Measurements from ENCODE around the gene ACAA2.
A peak's percentile ranks its signal among the peaks of the same experiment; 100 is the strongest.

ACAA2 gene

DNA sequence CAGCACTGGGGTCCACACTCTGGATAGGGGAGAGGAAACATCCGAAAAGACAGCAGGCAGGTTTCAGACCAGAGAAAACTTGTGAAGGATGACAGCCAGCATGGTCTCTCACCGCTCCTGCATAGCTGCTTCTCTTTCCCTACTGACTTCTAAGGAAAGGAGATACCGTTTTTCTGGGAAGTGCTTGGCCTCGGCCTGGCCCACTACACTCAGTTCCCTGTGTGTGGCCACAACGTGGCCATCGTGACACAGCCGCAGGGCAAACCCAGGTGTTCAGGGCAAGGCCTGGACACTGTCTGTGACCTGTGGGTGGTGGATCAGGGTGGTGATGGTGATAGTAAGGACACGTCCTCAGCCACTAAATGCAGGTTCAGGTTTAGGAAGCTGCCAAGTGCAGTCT lies 34.2 kb upstream of the ACAA2 start:
- H3K79me1 ChIP-seq (ENCODE audit: low read length), result no peaks in the 10 kb centered on the region
- H3K4me1 ChIP-seq (ENCODE audit: control insufficient read depth in 1 of 2, insufficient read depth in 2 of 2, low read length in 2 of 2), result peaks cover 9 to 10% of the 10 kb centered on the region in 2 experiments
- H3K79me2 ChIP-seq (ENCODE audit: control insufficient read depth, insufficient read depth, low read length, poor library complexity), result no peaks in the 10 kb centered on the region
- no peak overlapping the region for H4K91ac ChIP-seq (ENCODE audit: low read depth, low read length)
- no peak overlapping the region for H4K12ac ChIP-seq (ENCODE audit: low read depth, low read length)
- H2BK5ac ChIP-seq (ENCODE audit: low read depth, low read length, poor library complexity), result no peak overlapping the region
- no peak overlapping the region for H3K4me2 ChIP-seq (ENCODE audit: low read length)
- H3K27me3 ChIP-seq (ENCODE audit: insufficient read depth, low read length), result no peaks in the 10 kb centered on the region
- H3K36me3 ChIP-seq (ENCODE audit: control insufficient read depth in 1 of 2, insufficient read depth in 2 of 2, low read length in 2 of 2), result peaks cover 17 to 19% of the 10 kb centered on the region in 2 experiments
- no peak overlapping the region for H2AK5ac ChIP-seq (ENCODE audit: low read length)
- H3K4ac ChIP-seq (ENCODE audit: low read depth, low read length), result no peak overlapping the region
- peak overlapping the region; percentile 36 for H3K4me3 ChIP-seq (ENCODE audit: low read depth, low read length)
- no peak overlapping the region for H3K23ac ChIP-seq (ENCODE audit: low read length)
- no peak overlapping the region for H3K18ac ChIP-seq (ENCODE audit: low read length)
- H4K8ac ChIP-seq (ENCODE audit: low read depth, low read length), result no peak overlapping the region
- H2AFZ ChIP-seq (ENCODE audit: insufficient read depth, low read length, poor library complexity), result no peak overlapping the region
- H3K9me3 ChIP-seq (ENCODE audit: insufficient read depth, low read depth, low read length), result peaks cover 3% of the 10 kb centered on the region
- whole genome bisulfite sequencing (ENCODE audit: extremely low coverage, insufficient coverage, insufficient read length), result no CpG with 5 or more reads among the region's 8 CpGs
- no peak overlapping the region for H3K27ac ChIP-seq (ENCODE audit: low read depth, low read length)
- no peak overlapping the region for H2BK12ac ChIP-seq (ENCODE audit: low read length)
- no peak for DNase-seq
- H3K9ac ChIP-seq (ENCODE audit: low read length), result no peak overlapping the region
- H2BK120ac ChIP-seq (ENCODE audit: insufficient read depth, low read length, poor library complexity), result no peak overlapping the region
- no peak overlapping the region for H3K14ac ChIP-seq (ENCODE audit: low read length)

DNA sequence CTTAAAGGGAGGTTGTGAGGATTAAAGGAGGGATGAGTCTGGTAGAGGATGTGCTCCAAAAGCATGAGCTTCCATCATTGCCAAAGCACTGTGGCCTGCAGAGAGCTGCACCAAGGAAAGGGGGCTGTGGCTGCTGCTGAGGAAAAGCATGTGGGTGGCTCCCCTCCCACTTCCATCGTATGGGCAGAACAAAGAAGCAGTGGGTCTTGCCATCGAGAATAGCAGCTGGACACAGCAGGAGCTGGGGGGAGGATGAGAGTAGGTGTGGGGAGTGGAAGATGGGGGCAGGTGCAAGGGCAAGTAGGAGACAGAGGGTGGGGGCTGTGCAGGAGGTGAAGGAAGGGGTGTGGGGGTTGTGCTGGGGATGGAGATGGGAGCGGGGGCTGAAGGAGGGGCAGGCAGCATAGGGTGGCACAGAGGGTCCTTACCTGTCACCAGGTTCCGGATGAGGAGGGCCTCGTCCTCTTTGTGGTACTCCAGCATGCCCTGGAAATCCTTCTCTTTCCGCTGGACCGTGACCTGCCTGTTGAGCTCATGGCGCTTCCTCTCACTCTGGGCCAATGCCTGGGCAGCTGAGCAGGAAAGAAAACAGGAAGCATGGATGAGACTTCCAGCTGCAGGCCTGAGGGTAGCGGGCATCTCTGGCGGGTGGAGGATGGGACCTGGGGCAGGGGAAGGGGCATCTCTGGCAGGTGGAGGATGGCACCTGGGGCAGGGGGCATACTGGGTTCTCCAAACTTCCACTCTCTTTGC lies 33.6 kb upstream of the ACAA2 start:
- Histone ChIP-seq H3K27ac (ENCODE audit: low read depth, low read length) (no peak overlapping the region), H3K36me3 (ENCODE audit: control insufficient read depth in 1 of 2, insufficient read depth in 2 of 2, low read length in 2 of 2) (peaks cover 17 to 19% of the 10 kb centered on the region in 2 experiments), H4K8ac (ENCODE audit: low read depth, low read length) (no peak overlapping the region), H3K9ac (ENCODE audit: low read length) (no peak overlapping the region), H2AFZ (ENCODE audit: insufficient read depth, low read length, poor library complexity) (no peak overlapping the region), H3K79me1 (ENCODE audit: low read length) (no peaks in the 10 kb centered on the region), H3K14ac (ENCODE audit: low read length) (no peak overlapping the region), H3K79me2 (ENCODE audit: control insufficient read depth, insufficient read depth, low read length, poor library complexity) (no peaks in the 10 kb centered on the region), H2BK120ac (ENCODE audit: insufficient read depth, low read length, poor library complexity) (no peak overlapping the region), H3K4me1 (ENCODE audit: control insufficient read depth in 1 of 2, insufficient read depth in 2 of 2, low read length in 2 of 2) (peaks cover 9 to 10% of the 10 kb centered on the region in 2 experiments), H3K18ac (ENCODE audit: low read length) (no peak overlapping the region), H3K4me2 (ENCODE audit: low read length) (no peak overlapping the region), H2AK5ac (ENCODE audit: low read length) (no peak overlapping the region), H4K12ac (ENCODE audit: low read depth, low read length) (no peak overlapping the region), H2BK5ac (ENCODE audit: low read depth, low read length, poor library complexity) (no peak overlapping the region), H3K4ac (ENCODE audit: low read depth, low read length) (no peak overlapping the region), H3K27me3 (ENCODE audit: insufficient read depth, low read length) (no peaks in the 10 kb centered on the region), H4K91ac (ENCODE audit: low read depth, low read length) (no peak overlapping the region), H3K4me3 (ENCODE audit: low read depth, low read length) (no peak overlapping the region), H3K9me3 (ENCODE audit: insufficient read depth, low read depth, low read length) (peaks cover 4% of the 10 kb centered on the region), H2BK12ac (ENCODE audit: low read length) (no peak overlapping the region), H3K23ac (ENCODE audit: low read length) (no peak overlapping the region)
- no CpG with 5 or more reads among the region's 10 CpGs for WGBS (ENCODE audit: extremely low coverage, insufficient coverage, insufficient read length)
- no peak for DNase-seq

DNA sequence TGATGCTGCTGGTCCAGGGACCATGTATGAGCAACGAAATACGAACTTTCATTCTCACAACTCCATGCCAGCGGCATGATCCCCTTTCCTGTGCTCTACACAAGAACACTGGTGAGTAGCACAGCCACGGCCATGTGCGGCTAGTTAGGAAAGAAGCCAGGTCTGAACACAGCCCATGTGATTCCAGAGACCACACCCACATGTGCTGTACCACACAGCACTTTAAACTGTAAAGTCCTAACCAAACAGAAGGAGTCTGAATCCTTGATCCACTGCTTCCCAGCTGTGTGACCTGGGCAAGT lies 33.0 kb upstream of the ACAA2 start:
- Histone ChIP-seq H3K14ac (ENCODE audit: low read length) (no peak overlapping the region), H4K91ac (ENCODE audit: low read depth, low read length) (no peak overlapping the region), H3K27ac (ENCODE audit: low read depth, low read length) (no peak overlapping the region), H2BK5ac (ENCODE audit: low read depth, low read length, poor library complexity) (no peak overlapping the region), H3K36me3 (ENCODE audit: control insufficient read depth in 1 of 2, insufficient read depth in 2 of 2, low read length in 2 of 2) (peaks cover 17 to 22% of the 10 kb centered on the region in 2 experiments), H2AFZ (ENCODE audit: insufficient read depth, low read length, poor library complexity) (no peak overlapping the region), H4K8ac (ENCODE audit: low read depth, low read length) (no peak overlapping the region), H3K9ac (ENCODE audit: low read length) (no peak overlapping the region), H3K23ac (ENCODE audit: low read length) (no peak overlapping the region), H3K4me2 (ENCODE audit: low read length) (no peak overlapping the region), H3K27me3 (ENCODE audit: insufficient read depth, low read length) (no peaks in the 10 kb centered on the region), H2BK120ac (ENCODE audit: insufficient read depth, low read length, poor library complexity) (no peak overlapping the region), H2AK5ac (ENCODE audit: low read length) (no peak overlapping the region), H3K79me2 (ENCODE audit: control insufficient read depth, insufficient read depth, low read length, poor library complexity) (no peaks in the 10 kb centered on the region), H3K4me1 (ENCODE audit: control insufficient read depth in 1 of 2, insufficient read depth in 2 of 2, low read length in 2 of 2) (peaks cover 9 to 10% of the 10 kb centered on the region in 2 experiments), H3K9me3 (ENCODE audit: insufficient read depth, low read depth, low read length) (peaks cover 4% of the 10 kb centered on the region), H2BK12ac (ENCODE audit: low read length) (no peak overlapping the region), H3K18ac (ENCODE audit: low read length) (no peak overlapping the region), H3K4me3 (ENCODE audit: low read depth, low read length) (no peak overlapping the region), H4K12ac (ENCODE audit: low read depth, low read length) (no peak overlapping the region), H3K4ac (ENCODE audit: low read depth, low read length) (no peak overlapping the region), H3K79me1 (ENCODE audit: low read length) (no peaks in the 10 kb centered on the region)
- DNase-seq, result no peak
- no CpG with 5 or more reads among the region's 5 CpGs for WGBS (ENCODE audit: extremely low coverage, insufficient coverage, insufficient read length)

DNA sequence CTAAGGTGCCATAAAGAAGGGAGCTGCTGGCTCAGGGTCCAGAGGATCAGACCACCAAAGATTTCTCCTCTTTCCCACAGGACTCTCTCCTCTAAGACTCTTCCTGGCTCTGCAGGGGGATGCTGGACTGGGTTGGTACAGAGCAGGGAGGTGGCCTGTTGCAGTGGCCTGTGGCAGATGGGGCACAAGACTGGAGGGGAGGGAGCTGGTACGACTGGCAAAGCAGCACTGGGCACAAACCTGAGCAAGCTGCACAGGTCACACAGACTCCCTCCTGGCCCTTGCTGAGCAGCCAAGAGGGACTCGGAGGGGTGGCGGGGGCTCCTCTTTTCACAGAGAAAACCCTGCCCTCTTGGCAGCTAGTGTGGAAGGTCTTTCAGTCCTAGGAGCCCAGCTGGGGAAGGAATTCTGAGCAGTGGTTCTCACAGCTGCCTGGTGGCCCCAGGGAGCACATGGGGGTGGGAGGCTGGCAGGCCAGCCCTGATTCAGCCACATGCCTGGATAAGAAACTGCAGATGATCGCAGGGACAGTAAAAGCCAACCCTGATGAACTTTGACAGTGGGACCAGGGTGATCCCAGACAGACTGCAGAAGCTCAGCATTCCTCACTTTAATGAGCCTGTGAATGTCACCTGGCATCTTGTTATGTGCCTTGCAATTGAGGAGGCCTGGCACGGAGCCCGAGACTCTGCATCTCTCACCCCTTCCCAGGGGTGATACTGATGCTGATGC lies 32.5 kb upstream of the ACAA2 start:
- Histone ChIP-seq H3K14ac (ENCODE audit: low read length) (no peak overlapping the region), H2BK5ac (ENCODE audit: low read depth, low read length, poor library complexity) (no peak overlapping the region), H3K9me3 (ENCODE audit: insufficient read depth, low read depth, low read length) (peaks cover 4% of the 10 kb centered on the region), H4K8ac (ENCODE audit: low read depth, low read length) (no peak overlapping the region), H3K27me3 (ENCODE audit: insufficient read depth, low read length) (no peaks in the 10 kb centered on the region), H3K4me1 (ENCODE audit: control insufficient read depth in 1 of 2, insufficient read depth in 2 of 2, low read length in 2 of 2) (peaks cover 9 to 10% of the 10 kb centered on the region in 2 experiments), H3K4ac (ENCODE audit: low read depth, low read length) (no peak overlapping the region), H4K12ac (ENCODE audit: low read depth, low read length) (no peak overlapping the region), H2BK120ac (ENCODE audit: insufficient read depth, low read length, poor library complexity) (no peak overlapping the region), H2BK12ac (ENCODE audit: low read length) (no peak overlapping the region), H2AFZ (ENCODE audit: insufficient read depth, low read length, poor library complexity) (no peak overlapping the region), H3K4me3 (ENCODE audit: low read depth, low read length) (no peak overlapping the region), H3K27ac (ENCODE audit: low read depth, low read length) (no peak overlapping the region), H3K23ac (ENCODE audit: low read length) (no peak overlapping the region), H2AK5ac (ENCODE audit: low read length) (no peak overlapping the region), H3K9ac (ENCODE audit: low read length) (no peak overlapping the region), H4K91ac (ENCODE audit: low read depth, low read length) (no peak overlapping the region), H3K18ac (ENCODE audit: low read length) (no peak overlapping the region), H3K79me2 (ENCODE audit: control insufficient read depth, insufficient read depth, low read length, poor library complexity) (no peaks in the 10 kb centered on the region), H3K36me3 (ENCODE audit: control insufficient read depth in 1 of 2, insufficient read depth in 2 of 2, low read length in 2 of 2) (peaks cover 20 to 25% of the 10 kb centered on the region in 2 experiments), H3K79me1 (ENCODE audit: low read length) (no peaks in the 10 kb centered on the region), H3K4me2 (ENCODE audit: low read length) (no peak overlapping the region)
- no CpG with 5 or more reads among the region's 6 CpGs for WGBS (ENCODE audit: extremely low coverage, insufficient coverage, insufficient read length)
- no peak for DNase-seq
